GM12891 (cell line): ENCODE results near the gene NOL3.

Experiments used
- POLR2A ChIP-seq: IDR thresholded peaks from 2 replicates; pipeline ENCODE4 v1.6.1; 2011; ENCODE audit warnings: low read depth, low read length, control low read depth
- POLR2AphosphoS5 ChIP-seq: IDR thresholded peaks from 2 replicates; pipeline ENCODE4 v1.6.1; 2011; ENCODE audit warnings: low read depth, low read length, control low read depth

DNA sequence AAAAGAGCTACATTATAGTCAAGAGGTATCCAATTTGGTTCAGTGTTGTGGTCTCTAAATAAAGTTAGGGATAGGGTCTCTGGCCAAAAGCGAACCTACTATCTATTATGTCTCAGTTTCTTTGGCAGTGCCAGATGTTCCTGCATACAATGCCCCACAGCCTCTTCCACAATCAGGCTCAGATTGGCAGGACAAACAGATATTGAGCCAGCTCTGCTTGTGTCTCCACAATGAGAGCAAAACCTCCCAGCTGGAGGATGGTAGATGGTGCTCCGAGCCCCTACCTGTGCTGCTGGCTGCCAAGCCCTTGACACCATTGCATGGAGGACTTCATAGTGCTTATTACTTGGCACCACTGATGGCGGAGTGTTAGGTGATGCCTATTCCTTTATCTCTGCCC, 40.9 kb upstream of the NOL3 start:
- TF ChIP-seq POLR2A (no peak), POLR2AphosphoS5 (no peak)
